ENCODE data around the gene HIPK1. TPM values are rescaled to one million over a fixed set of nuclear protein-coding genes. Genes with fewer than 3 reads are reported as not detected.
A peak's percentile ranks its signal among the peaks of the same experiment; 100 is the strongest.

The HIPK1 gene
- total RNA-seq, 1 experiment from 2014 or later = 52.2 TPM

DNA sequence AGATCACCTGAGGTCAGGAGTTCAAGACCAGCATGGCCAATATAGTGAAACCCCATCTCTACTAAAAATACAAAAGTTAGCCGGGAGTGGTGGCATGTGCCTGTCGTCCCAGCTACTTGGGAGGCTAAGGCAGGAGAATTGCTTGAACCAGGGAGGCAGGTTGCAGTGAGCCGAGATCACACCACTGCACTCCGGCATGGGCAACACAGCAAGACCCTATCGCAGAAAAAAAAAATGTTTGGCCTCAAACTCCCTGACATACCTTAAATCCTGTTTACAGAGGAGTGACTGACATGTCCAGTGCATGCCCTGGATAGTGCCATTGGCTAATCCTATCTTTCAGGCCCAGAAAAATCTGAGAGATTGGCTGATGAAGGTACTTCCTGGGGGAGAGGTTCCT is 12.2 kb upstream of the HIPK1 start:
- no peak overlapping the region for H3K27ac Mint-ChIP-seq
- H3K27me3 Mint-ChIP-seq (ENCODE audit: low read depth) = peaks cover 10% of the 10 kb centered on the region
- ATAC-seq = no peak
- H3K4me1 Mint-ChIP-seq = peaks cover 2% of the 10 kb centered on the region; the same call in 1 of the 2 replicates
- DNase-seq (ENCODE audit: low spot score) = no peak
- no peaks in the 10 kb centered on the region; the same call in 1 of the 2 replicates for H3K36me3 Mint-ChIP-seq
- TF ChIP-seq ZNF121 (CRISPR knock-in tag; IDR thresholded peaks at IDR 0.05) (peak; percentile 55; the same call in 1 of the 2 replicates), ELF4 (CRISPR knock-in tag; IDR thresholded peaks at IDR 0.05; ENCODE audit: low read depth) (no peak)
- H3K4me3 Mint-ChIP-seq = no peak overlapping the region
- ChIA-PET CTCF (no interaction called here), POLR2A (no interaction called here)
- H3K9me3 Mint-ChIP-seq = no peaks in the 10 kb centered on the region

DNA sequence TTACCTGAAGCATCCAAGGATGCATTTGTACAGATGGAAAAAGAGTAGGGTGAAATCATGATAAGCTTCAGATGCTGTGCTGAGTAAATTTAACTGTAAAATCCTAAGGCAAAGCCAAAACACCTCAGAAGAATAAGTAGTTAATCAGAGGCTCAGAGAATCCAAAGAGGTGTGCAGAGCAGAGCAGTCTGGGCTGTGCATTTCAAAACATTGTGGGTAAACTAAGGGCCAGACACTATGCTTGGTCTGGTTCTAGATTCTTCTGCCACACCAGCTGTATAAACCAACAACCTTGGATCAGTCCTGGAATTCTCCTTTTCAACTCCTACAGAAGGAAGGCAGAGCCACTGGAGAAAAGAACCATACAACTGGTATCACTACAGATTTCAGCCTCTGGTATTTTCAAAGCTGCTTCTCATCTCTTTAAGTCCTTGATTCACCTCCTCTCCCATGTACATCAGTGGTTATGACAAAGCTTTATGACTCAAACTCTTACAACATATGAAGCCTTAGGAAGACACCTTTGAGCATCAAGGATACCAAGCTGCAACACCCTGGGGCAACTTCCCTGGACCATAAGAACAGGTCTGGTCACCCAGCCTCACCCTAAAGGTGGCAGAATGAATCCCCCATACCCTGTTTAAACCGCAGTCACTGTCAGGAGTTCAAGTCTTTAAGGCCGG is 11.6 kb upstream of the HIPK1 start:
- Mint-ChIP-seq H3K9me3 (no peaks in the 10 kb centered on the region), H3K27me3 (ENCODE audit: low read depth) (peaks cover 10% of the 10 kb centered on the region), H3K27ac (no peak overlapping the region), H3K4me1 (peaks cover 2% of the 10 kb centered on the region; the same call in 1 of the 2 replicates), H3K36me3 (no peaks in the 10 kb centered on the region), H3K4me3 (no peak overlapping the region)
- ChIA-PET POLR2A (interaction anchor here (1.6 kb wide), 1 partner anchor 11 kb away, joined by 4 read pairs; the partner anchor contains the start of gene HIPK1), CTCF (no interaction called here)
- TF ChIP-seq ETV6 (CRISPR knock-in tag; IDR thresholded peaks at IDR 0.05) (no peak), IRF2 (CRISPR knock-in tag; IDR thresholded peaks at IDR 0.05; ENCODE audit: borderline replicate concordance, low read depth) (no peak), ZNF121 (CRISPR knock-in tag; IDR thresholded peaks at IDR 0.05) (no peak), ESRRA (CRISPR knock-in tag; IDR thresholded peaks at IDR 0.05; ENCODE audit: borderline replicate concordance) (no peak), MXD4 (CRISPR knock-in tag; IDR thresholded peaks at IDR 0.05; ENCODE audit: borderline replicate concordance) (no peak), NFYB (CRISPR knock-in tag; conservative IDR thresholded peaks at IDR 0.05; ENCODE audit: low read depth) (no peak), MLX (CRISPR knock-in tag; IDR thresholded peaks at IDR 0.05) (no peak)
- TF ChIP-seq, protein P1, sequence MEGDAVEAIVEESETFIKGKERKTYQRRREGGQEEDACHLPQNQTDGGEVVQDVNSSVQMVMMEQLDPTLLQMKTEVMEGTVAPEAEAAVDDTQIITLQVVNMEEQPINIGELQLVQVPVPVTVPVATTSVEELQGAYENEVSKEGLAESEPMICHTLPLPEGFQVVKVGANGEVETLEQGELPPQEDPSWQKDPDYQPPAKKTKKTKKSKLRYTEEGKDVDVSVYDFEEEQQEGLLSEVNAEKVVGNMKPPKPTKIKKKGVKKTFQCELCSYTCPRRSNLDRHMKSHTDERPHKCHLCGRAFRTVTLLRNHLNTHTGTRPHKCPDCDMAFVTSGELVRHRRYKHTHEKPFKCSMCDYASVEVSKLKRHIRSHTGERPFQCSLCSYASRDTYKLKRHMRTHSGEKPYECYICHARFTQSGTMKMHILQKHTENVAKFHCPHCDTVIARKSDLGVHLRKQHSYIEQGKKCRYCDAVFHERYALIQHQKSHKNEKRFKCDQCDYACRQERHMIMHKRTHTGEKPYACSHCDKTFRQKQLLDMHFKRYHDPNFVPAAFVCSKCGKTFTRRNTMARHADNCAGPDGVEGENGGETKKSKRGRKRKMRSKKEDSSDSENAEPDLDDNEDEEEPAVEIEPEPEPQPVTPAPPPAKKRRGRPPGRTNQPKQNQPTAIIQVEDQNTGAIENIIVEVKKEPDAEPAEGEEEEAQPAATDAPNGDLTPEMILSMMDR (IDR thresholded peaks at IDR 0.05) = no peak
- TF ChIP-seq, protein P2, sequence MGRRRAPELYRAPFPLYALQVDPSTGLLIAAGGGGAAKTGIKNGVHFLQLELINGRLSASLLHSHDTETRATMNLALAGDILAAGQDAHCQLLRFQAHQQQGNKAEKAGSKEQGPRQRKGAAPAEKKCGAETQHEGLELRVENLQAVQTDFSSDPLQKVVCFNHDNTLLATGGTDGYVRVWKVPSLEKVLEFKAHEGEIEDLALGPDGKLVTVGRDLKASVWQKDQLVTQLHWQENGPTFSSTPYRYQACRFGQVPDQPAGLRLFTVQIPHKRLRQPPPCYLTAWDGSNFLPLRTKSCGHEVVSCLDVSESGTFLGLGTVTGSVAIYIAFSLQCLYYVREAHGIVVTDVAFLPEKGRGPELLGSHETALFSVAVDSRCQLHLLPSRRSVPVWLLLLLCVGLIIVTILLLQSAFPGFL (CRISPR knock-in tag; IDR thresholded peaks at IDR 0.05; ENCODE audit: borderline replicate concordance) = no peak
- ATAC-seq = no peak
- no peak for DNase-seq (ENCODE audit: low spot score)

- ChIA-PET POLR2A (interaction anchor here (1.6 kb wide), 1 partner anchor 11 kb away, joined by 4 read pairs; the partner anchor contains the start of gene HIPK1), CTCF (no interaction called here)
- Mint-ChIP-seq H3K27me3 (ENCODE audit: low read depth) (peaks cover 16% of the 10 kb centered on the region), H3K27ac (no peak overlapping the region), H3K4me3 (no peak overlapping the region), H3K36me3 (no peaks in the 10 kb centered on the region), H3K9me3 (no peaks in the 10 kb centered on the region), H3K4me1 (peaks cover 2% of the 10 kb centered on the region; the same call in 1 of the 2 replicates)
- no peak for TF ChIP-seq JUN (CRISPR knock-in tag; IDR thresholded peaks at IDR 0.05)
- TF ChIP-seq, protein P3, sequence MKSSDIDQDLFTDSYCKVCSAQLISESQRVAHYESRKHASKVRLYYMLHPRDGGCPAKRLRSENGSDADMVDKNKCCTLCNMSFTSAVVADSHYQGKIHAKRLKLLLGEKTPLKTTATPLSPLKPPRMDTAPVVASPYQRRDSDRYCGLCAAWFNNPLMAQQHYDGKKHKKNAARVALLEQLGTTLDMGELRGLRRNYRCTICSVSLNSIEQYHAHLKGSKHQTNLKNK (CRISPR knock-in tag; IDR thresholded peaks at IDR 0.05) = no peak
- no peak for TF ChIP-seq ZNF121 (CRISPR knock-in tag; IDR thresholded peaks at IDR 0.05)
- no peak for TF ChIP-seq SMAD3 (CRISPR knock-in tag; IDR thresholded peaks at IDR 0.05; ENCODE audit: borderline replicate concordance)
- TF ChIP-seq GTF2I (CRISPR knock-in tag; conservative IDR thresholded peaks at IDR 0.05) = no peak
- no peak for TF ChIP-seq EMX1 (CRISPR knock-in tag; IDR thresholded peaks at IDR 0.05)
- no peak for TF ChIP-seq TEAD4 (CRISPR knock-in tag; IDR thresholded peaks at IDR 0.05)
- no peak for TF ChIP-seq ELF4 (CRISPR knock-in tag; IDR thresholded peaks at IDR 0.05; ENCODE audit: low read depth)
- TF ChIP-seq, protein P2 (CRISPR knock-in tag; IDR thresholded peaks at IDR 0.05; ENCODE audit: borderline replicate concordance) = no peak
- TF ChIP-seq, protein P4, sequence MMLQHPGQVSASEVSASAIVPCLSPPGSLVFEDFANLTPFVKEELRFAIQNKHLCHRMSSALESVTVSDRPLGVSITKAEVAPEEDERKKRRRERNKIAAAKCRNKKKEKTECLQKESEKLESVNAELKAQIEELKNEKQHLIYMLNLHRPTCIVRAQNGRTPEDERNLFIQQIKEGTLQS (CRISPR knock-in tag; conservative IDR thresholded peaks at IDR 0.05) = no peak
- TF ChIP-seq, protein P5, sequence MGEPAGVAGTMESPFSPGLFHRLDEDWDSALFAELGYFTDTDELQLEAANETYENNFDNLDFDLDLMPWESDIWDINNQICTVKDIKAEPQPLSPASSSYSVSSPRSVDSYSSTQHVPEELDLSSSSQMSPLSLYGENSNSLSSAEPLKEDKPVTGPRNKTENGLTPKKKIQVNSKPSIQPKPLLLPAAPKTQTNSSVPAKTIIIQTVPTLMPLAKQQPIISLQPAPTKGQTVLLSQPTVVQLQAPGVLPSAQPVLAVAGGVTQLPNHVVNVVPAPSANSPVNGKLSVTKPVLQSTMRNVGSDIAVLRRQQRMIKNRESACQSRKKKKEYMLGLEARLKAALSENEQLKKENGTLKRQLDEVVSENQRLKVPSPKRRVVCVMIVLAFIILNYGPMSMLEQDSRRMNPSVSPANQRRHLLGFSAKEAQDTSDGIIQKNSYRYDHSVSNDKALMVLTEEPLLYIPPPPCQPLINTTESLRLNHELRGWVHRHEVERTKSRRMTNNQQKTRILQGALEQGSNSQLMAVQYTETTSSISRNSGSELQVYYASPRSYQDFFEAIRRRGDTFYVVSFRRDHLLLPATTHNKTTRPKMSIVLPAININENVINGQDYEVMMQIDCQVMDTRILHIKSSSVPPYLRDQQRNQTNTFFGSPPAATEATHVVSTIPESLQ (CRISPR knock-in tag; IDR thresholded peaks at IDR 0.05) = no peak
- TF ChIP-seq GRHL2 (CRISPR knock-in tag; IDR thresholded peaks at IDR 0.05; ENCODE audit: insufficient replicate concordance, severe bottlenecking) = no peak
- no peak for TF ChIP-seq CREM (CRISPR knock-in tag; IDR thresholded peaks at IDR 0.05)
- no peak for TF ChIP-seq E2F5 (CRISPR knock-in tag; IDR thresholded peaks at IDR 0.05)
- no peak for TF ChIP-seq TEAD1 (CRISPR knock-in tag; IDR thresholded peaks at IDR 0.05)
- no peak for TF ChIP-seq RELA (CRISPR knock-in tag; IDR thresholded peaks at IDR 0.05; ENCODE audit: borderline replicate concordance)
- DNase-seq (ENCODE audit: low spot score) = no peak
- no peak for ATAC-seq
Observed at GRCh38 chr1:113918243-113918642, 10.9 kb upstream of the HIPK1 start.

All from WTC11 (cell line).